Measurements from ENCODE around the gene SLC35F5.

GRCh38 chr2:113780472-113780871 lies 24.0 kb upstream of the SLC35F5 start:
- TF ChIP-seq CTCF (IDR thresholded peaks at IDR 0.05; ENCODE audit: low read depth, low read length) (no peak), EZH2phosphoT487 (IDR thresholded peaks at IDR 0.05; ENCODE audit: low read depth) (no peak)
